Sigmoid colon (tissue), 7 donors: Measurements from ENCODE around the gene ADAMTS17. TPM values are rescaled to one million over a fixed set of nuclear protein-coding genes. Genes with fewer than 3 reads are reported as not detected.

ENCODE experiments used
- DNase-seq: peaks from one replicate; pipeline ENCODE4 v3.0.0-alpha.2; 2019
- H3K27ac ChIP-seq, 4 donors: fragments of 200-600 bp; sonication (generic); one replicate each; pipeline ENCODE4 v1.5.1; 2016 to 2019; ENCODE audit warnings: mild to moderate bottlenecking in 1 of 4
- H3K27me3 ChIP-seq, 3 donors: fragments of 200-600 bp; sonication (generic); one replicate each; pipeline ENCODE4 v1.5.1; 2019; ENCODE audit warnings: mild to moderate bottlenecking in 1 of 3
- H3K36me3 ChIP-seq, 4 donors: fragments of 200-600 bp; sonication (generic); one replicate each; pipeline ENCODE4 v1.5.1; 2016 to 2019
- H3K4me1 ChIP-seq, 4 donors: fragments of 200-600 bp; sonication (generic); one replicate each; pipeline ENCODE4 v1.5.1; 2017 to 2019
- H3K4me3 ChIP-seq, 4 donors: fragments of 200-600 bp; sonication (generic); one replicate each; pipeline ENCODE4 v1.5.1; 2017 to 2019; ENCODE audit warnings: mild to moderate bottlenecking in 2 of 4, moderate library complexity in 1 of 4
- H3K9me3 ChIP-seq, 4 donors: fragments of 200-600 bp in 3 of 4; sonication (generic) in 3 of 4; one replicate each; pipeline versions ENCODE4 v1.5.1 to v1.6.1; 2013 to 2019
- EP300 ChIP-seq, 4 donors: sonication (generic); formaldehyde crosslinking; IDR thresholded peaks; one replicate each; pipeline ENCODE4 v1.6.1; 2017; ENCODE audit warnings: antibody characterized with exemption in 4 of 4
- POLR2A ChIP-seq, 2 donors: fragments of 450-650 bp; IDR thresholded peaks; one replicate each; pipeline ENCODE4 v1.6.1; 2016; ENCODE audit warnings: antibody characterized with exemption in 2 of 2, mild to moderate bottlenecking in 2 of 2, moderate library complexity in 2 of 2
- POLR2AphosphoS5 ChIP-seq, 4 donors: sonication (generic); formaldehyde crosslinking; IDR thresholded peaks; one replicate each; pipeline ENCODE4 v1.6.1; 2017; ENCODE audit warnings: antibody characterized with exemption in 4 of 4
- WGBS, 2 donors: extraction: QIAGEN DNeasy Blood & Tissue Kit; methylation state at CpG; one replicate each; pipeline ENCODE4 v1.1.7; 2013; 5-methylcytosine and 5-hydroxymethylcytosine counted together
- intact Hi-C: fragments of 100-400 bp; cut with DNase I; formaldehyde crosslinking; loops from one replicate; pipeline ENCODE4 v1.15.1; 2023
- polyA plus RNA-seq, 3 donors: library from polyadenylated mRNA; stranded (reverse); fragments of 200-250 nt; gene quantifications; one replicate each; pipeline ENCODE4 v1.2.3, GENCODE V29; 2013
- total RNA-seq, 4 donors: library from RNA; depleted of rRNA; stranded (reverse); fragments of >200 nt; gene quantifications; one replicate each; pipeline ENCODE4 v1.1.0, GENCODE V29; 2016
- TF ChIP-seq, protein P1 (sequence below), 4 experiments: fragments of 450-650 bp in 3 of 4; fragments of 200-600 bp in 1 of 4; IDR thresholded peaks; one replicate each; pipeline ENCODE4 v1.5.1; 2016 to 2019; ENCODE audit warnings: antibody characterized with exemption in 4 of 4, mild to moderate bottlenecking in 3 of 4, moderate library complexity in 2 of 4
- donor health status: healthy with polysubstance abuse.
- donor health status: Bipolar disorder and iron deficiency.
- donor health status: healthy.

The ADAMTS17 gene
- total and polyA plus RNA-seq, 7 donors: 0.46 to 3.6 (median 1.2) TPM

DNA sequence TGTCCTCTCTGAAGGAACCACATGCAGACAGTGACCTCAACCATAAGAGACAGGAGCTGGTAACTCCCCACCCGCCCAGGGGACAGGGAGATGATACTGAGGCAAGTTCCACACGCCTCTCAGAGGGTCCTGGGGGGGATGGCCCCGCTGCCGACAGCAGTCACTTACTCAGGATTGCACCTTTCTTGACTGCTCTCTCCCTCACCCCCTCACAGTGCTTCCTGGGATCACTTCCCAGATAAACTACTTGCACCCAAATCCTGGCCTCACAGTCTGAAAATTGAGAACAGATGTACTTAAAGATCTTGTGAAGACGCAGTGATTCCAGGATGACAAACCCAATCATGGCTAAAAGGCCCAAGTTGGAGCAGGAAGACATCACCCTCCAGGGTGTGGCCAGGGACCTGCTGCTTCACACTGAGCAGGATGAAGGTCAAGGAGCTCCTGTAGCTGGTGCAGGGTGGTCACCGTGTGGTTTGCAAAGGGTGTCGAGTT, 207.6 kb downstream of the ADAMTS17 start:
- TF ChIP-seq EP300 (IDR thresholded peaks at IDR 0.05) (no peak), POLR2A (IDR thresholded peaks at IDR 0.05) (no peak), POLR2AphosphoS5 (IDR thresholded peaks at IDR 0.05) (no peak)
- TF ChIP-seq, protein P1, sequence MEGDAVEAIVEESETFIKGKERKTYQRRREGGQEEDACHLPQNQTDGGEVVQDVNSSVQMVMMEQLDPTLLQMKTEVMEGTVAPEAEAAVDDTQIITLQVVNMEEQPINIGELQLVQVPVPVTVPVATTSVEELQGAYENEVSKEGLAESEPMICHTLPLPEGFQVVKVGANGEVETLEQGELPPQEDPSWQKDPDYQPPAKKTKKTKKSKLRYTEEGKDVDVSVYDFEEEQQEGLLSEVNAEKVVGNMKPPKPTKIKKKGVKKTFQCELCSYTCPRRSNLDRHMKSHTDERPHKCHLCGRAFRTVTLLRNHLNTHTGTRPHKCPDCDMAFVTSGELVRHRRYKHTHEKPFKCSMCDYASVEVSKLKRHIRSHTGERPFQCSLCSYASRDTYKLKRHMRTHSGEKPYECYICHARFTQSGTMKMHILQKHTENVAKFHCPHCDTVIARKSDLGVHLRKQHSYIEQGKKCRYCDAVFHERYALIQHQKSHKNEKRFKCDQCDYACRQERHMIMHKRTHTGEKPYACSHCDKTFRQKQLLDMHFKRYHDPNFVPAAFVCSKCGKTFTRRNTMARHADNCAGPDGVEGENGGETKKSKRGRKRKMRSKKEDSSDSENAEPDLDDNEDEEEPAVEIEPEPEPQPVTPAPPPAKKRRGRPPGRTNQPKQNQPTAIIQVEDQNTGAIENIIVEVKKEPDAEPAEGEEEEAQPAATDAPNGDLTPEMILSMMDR (IDR thresholded peaks at IDR 0.05): no peak
- no peak for DNase-seq
- no peaks in the 10 kb centered on the region for H3K9me3 ChIP-seq
- intact Hi-C loops: loop anchor here (5.0 kb wide), 1 partner anchor 207 kb away; no protein-coding TSS in a partner anchor
- 81 to 89% methylated on average over 7 of the region's 7 CpGs for WGBS, 2 donors
- no peaks in the 10 kb centered on the region for H3K36me3 ChIP-seq
- no peak overlapping the region for H3K4me3 ChIP-seq
- H3K4me1 ChIP-seq: no peaks in the 10 kb centered on the region
- H3K27ac ChIP-seq: no peak overlapping the region
- H3K27me3 ChIP-seq: no peaks in the 10 kb centered on the region

DNA sequence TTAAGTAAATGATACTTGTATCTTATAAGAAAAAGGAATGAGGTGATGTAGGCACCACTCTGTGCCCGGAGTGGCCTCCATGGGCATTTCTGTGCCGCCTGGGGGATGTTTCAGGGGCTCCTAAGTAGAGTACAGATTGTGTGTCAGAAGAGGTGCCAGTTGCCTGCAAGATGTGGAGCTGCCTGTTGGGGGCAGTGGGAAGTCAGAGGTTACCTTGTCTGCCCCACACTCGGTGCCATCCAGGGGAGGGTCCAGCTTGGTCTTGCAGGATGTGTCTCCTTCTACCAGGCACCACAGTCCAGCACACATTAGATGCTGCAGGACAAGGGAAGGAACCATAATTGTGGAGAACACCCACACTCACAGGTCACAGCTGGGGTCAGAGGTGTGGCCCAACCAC, 208.8 kb downstream of the ADAMTS17 start:
- TF ChIP-seq, protein P1 (IDR thresholded peaks at IDR 0.05): no peak
- TF ChIP-seq POLR2A (IDR thresholded peaks at IDR 0.05) (no peak), POLR2AphosphoS5 (IDR thresholded peaks at IDR 0.05) (no peak), EP300 (IDR thresholded peaks at IDR 0.05) (no peak)
- H3K4me3 ChIP-seq: no peak overlapping the region
- H3K9me3 ChIP-seq: no peaks in the 10 kb centered on the region
- DNase-seq: no peak
- H3K27ac ChIP-seq: no peak overlapping the region
- H3K36me3 ChIP-seq: no peaks in the 10 kb centered on the region
- 77 to 83% methylated on average over 3 of the region's 3 CpGs for WGBS, 2 donors
- H3K4me1 ChIP-seq: no peaks in the 10 kb centered on the region
- H3K27me3 ChIP-seq: no peaks in the 10 kb centered on the region
- intact Hi-C loops: loop anchor here (5.0 kb wide), 1 partner anchor 206 kb away; no protein-coding TSS in a partner anchor

DNA sequence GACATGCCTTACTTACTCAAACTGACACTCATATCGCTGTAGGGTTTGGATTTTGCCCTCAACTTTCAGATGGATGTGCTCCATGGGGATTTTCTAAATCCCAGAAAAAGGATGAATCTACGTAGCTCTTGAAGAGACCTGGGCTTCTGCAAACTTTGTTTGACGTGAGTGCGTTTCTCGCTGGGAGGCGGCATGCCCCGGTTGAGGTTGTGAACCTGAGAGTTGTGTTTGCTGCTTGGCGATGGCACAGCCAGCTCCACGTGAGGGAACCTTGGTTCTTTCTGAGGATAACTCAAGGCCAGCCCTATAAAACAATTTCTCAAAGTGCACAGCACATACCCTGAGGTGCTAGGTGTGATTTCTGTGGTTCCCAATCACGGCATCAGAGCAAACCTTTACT, 209.5 kb downstream of the ADAMTS17 start:
- no peak overlapping the region for H3K27ac ChIP-seq
- intact Hi-C loops: loop anchor here (5.0 kb wide), 1 partner anchor 205 kb away; no protein-coding TSS in a partner anchor

DNA sequence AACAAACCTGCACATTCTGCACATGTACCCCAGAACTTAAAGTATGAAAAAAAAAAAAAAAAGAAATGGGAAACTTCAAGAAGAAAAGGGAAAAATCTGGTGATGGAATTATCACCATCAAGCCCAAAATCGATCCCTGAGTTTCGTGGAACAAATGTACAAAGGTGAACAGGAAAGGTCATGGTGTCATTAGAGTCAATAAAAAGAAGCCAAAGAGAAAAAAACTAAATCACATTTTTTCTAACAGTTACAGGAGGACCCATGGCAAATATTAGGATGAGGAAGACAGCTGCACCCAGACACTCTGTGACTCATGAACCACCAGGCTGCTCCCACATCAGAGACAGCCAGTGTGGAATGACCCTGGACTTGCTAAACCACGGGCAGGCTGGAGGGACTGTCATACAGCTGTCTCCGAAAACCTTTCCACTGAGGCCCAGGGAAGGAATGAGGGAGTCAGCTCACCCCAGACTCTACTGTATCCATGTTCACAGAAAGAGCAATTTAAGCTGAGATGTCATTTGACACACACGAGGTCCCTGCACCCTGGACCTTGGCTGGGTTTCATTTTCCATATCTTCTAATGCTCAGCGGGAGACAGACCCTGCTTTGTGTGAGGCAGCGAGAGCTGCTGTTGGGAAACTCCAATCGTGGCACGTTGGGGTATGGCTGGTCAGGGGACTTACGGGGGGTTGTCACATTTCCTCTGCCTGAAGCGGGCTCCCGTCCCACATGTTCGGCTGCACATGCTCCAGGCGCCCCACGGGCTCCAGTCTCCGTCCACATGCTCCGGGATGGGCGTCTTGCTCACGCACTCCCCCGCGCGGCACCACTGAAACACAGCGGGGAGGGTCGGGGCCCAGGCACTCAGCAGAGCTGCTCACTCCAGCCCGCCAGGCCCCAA, 210.2 kb downstream of the ADAMTS17 start:
- Histone ChIP-seq H3K4me3 (peak overlapping the region in 3 of 4 donors; percentile 18 to 25 (median 19)), H3K9me3 (no peaks in the 10 kb centered on the region), H3K4me1 (peaks cover 0 to 3% (median 1%) of the 10 kb centered on the region in 4 donors), H3K36me3 (no peaks in the 10 kb centered on the region), H3K27ac (peak overlapping the region in 1 of 4 donors; percentile 17), H3K27me3 (no peaks in the 10 kb centered on the region)
- no peak for DNase-seq
- 62 to 76% methylated on average over 25 of the region's 25 CpGs for WGBS, 2 donors
- intact Hi-C loops: loop anchor here (5.0 kb wide), 1 partner anchor 204 kb away; no protein-coding TSS in a partner anchor
- no peak for TF ChIP-seq POLR2AphosphoS5 (IDR thresholded peaks at IDR 0.05)
- TF ChIP-seq POLR2A (IDR thresholded peaks at IDR 0.05): no peak
- TF ChIP-seq EP300 (IDR thresholded peaks at IDR 0.05): no peak
- TF ChIP-seq, protein P1 (IDR thresholded peaks at IDR 0.05): peak in 2 of 4 experiments; percentile 20 to 32

More for the DNA sequence above, 209.5 kb downstream of the ADAMTS17 start:
- Histone ChIP-seq H3K4me1 (no peaks in the 10 kb centered on the region), H3K36me3 (no peaks in the 10 kb centered on the region), H3K4me3 (peak overlapping the region in 1 of 4 donors; percentile 19), H3K27me3 (no peaks in the 10 kb centered on the region), H3K9me3 (no peaks in the 10 kb centered on the region)
- no peak for DNase-seq
- WGBS, 2 donors: 91 to 93% methylated on average over 10 of the region's 10 CpGs
- TF ChIP-seq POLR2AphosphoS5 (IDR thresholded peaks at IDR 0.05) (no peak), POLR2A (IDR thresholded peaks at IDR 0.05) (no peak), EP300 (IDR thresholded peaks at IDR 0.05) (no peak)
- TF ChIP-seq, protein P1 (IDR thresholded peaks at IDR 0.05): no peak
